Stimulated activated naive CD4-positive, alpha-beta T cell treated with Interleukin-2 at 50 U/mL for 16 hours (primary cell): Measurements from ENCODE around the gene NR3C2.
"Not testable (repeated sequence)": the region's sequence is repeated elsewhere in the genome, so short reads cannot be mapped to it uniquely, and the experiment has no call there.

Source experiments
- DNase-seq: peaks from one replicate; lab custom pipeline; 2025; lab: John Stamatoyannopoulos, UW

Gene NR3C2

GRCh38 chr4:148170408-148171365 lies 271.5 kb downstream of the NR3C2 start:
- no peak for DNase-seq

- no peak for DNase-seq
These were observed 276.1 kb downstream of the NR3C2 start for GRCh38 chr4:148166132-148166591.

GRCh38 chr4:148164557-148164956 lies 277.7 kb downstream of the NR3C2 start:
- no peak for DNase-seq

GRCh38 chr4:148162991-148163390 lies 279.2 kb downstream of the NR3C2 start:
- no peak for DNase-seq

- no peak for DNase-seq
These were observed 279.7 kb downstream of the NR3C2 start for GRCh38 chr4:148162519-148162918.

- DNase-seq = no peak
These were observed 280.6 kb downstream of the NR3C2 start for GRCh38 chr4:148161601-148162000.

- DNase-seq = no peak
These were observed 282.4 kb downstream of the NR3C2 start for GRCh38 chr4:148159793-148160192.

- no peak for DNase-seq
These were observed 287.4 kb downstream of the NR3C2 start for GRCh38 chr4:148154769-148155168.

- DNase-seq = no peak
These were observed 289.2 kb downstream of the NR3C2 start for GRCh38 chr4:148152868-148153625.

- DNase-seq = no peak
These were observed 290.4 kb downstream of the NR3C2 start for GRCh38 chr4:148151806-148152205.

- no peak for DNase-seq
These were observed 296.7 kb downstream of the NR3C2 start for GRCh38 chr4:148145475-148145874.

- DNase-seq = no peak
These were observed 299.0 kb downstream of the NR3C2 start for GRCh38 chr4:148143174-148143573.

GRCh38 chr4:148141501-148141900 lies 300.7 kb downstream of the NR3C2 start:
- no peak for DNase-seq

GRCh38 chr4:148126825-148127224 lies 315.4 kb downstream of the NR3C2 start:
- DNase-seq = no peak

- no peak for DNase-seq
These were observed 317.7 kb downstream of the NR3C2 start for GRCh38 chr4:148124512-148124911.

GRCh38 chr4:148123161-148123560 lies 319.1 kb downstream of the NR3C2 start:
- not testable (repeated sequence) for DNase-seq

GRCh38 chr4:148120216-148120615 lies 322.0 kb downstream of the NR3C2 start:
- DNase-seq = no peak

- DNase-seq = no peak
These were observed 323.6 kb downstream of the NR3C2 start for GRCh38 chr4:148118633-148119032.

GRCh38 chr4:148118179-148118578 lies 324.0 kb downstream of the NR3C2 start:
- no peak for DNase-seq

GRCh38 chr4:148116969-148117368 lies 325.2 kb downstream of the NR3C2 start:
- DNase-seq = no peak

GRCh38 chr4:148116264-148116663 lies 325.9 kb downstream of the NR3C2 start:
- DNase-seq = no peak

GRCh38 chr4:148114436-148114835 lies 327.8 kb downstream of the NR3C2 start:
- DNase-seq = no peak
